CD14-positive monocyte (primary cell): ENCODE results near the gene SAT2. TPM values are rescaled to one million over a fixed set of nuclear protein-coding genes. Genes with fewer than 3 reads are reported as not detected.
A peak's percentile ranks its signal among the peaks of the same experiment; 100 is the strongest.

Experiments used
- DNase-seq, 3 donors: peaks; one replicate each; pipeline ENCODE4 v3.0.0-alpha.2; 2011 to 2022
- H2AFZ ChIP-seq: 2 replicates; pipeline ENCODE4 v1.6.0; 2012; ENCODE audit warnings: mild to moderate bottlenecking, low read depth, low read length, inconsistent platforms; ENCODE audit not compliant: insufficient read depth, poor library complexity, severe bottlenecking
- H3K27ac ChIP-seq, 2 donors: 1 replicate in 1 of 2; 2 replicates in 1 of 2; pipeline ENCODE4 v1.5.1; 2012 to 2013; ENCODE audit warnings: low read length in 2 of 2, control low read depth in 1 of 2, inconsistent platforms in 1 of 2, low read depth in 1 of 2, mild to moderate bottlenecking in 1 of 2
- H3K27me3 ChIP-seq, 2 donors: one replicate each; pipeline versions ENCODE4 v1.6.0 to v1.6.1; 2011 to 2013; ENCODE audit warnings: low read length in 2 of 2; ENCODE audit not compliant: control insufficient read depth in 2 of 2, insufficient read depth in 2 of 2
- H3K36me3 ChIP-seq, 2 donors: replicated peaks in 1 of 2; 1 replicate in 1 of 2; 2 replicates in 1 of 2; pipeline versions ENCODE4 v1.5.1 to v1.6.1; 2012 to 2013; ENCODE audit warnings: low read length in 2 of 2, control low read depth in 1 of 2, inconsistent platforms in 1 of 2, mild to moderate bottlenecking in 1 of 2; ENCODE audit not compliant: insufficient read depth in 2 of 2, control insufficient read depth in 1 of 2
- H3K4me1 ChIP-seq, 2 donors: 1 replicate in 1 of 2; 2 replicates in 1 of 2; pipeline versions ENCODE4 v1.5.1 to v1.6.1; 2012 to 2013; ENCODE audit warnings: low read length in 2 of 2, control low read depth in 1 of 2, inconsistent platforms in 1 of 2, mild to moderate bottlenecking in 1 of 2, moderate library complexity in 1 of 2; ENCODE audit not compliant: insufficient read depth in 2 of 2, control insufficient read depth in 1 of 2
- H3K4me2 ChIP-seq: replicated peaks from 2 replicates; pipeline ENCODE3; 2012; ENCODE audit warnings: low read length, moderate library complexity, mild to moderate bottlenecking; ENCODE audit not compliant: poor library complexity, severe bottlenecking; ENCODE audit errors: extremely low read depth
- H3K4me3 ChIP-seq, 3 experiments: fragments of 200-600 bp in 1 of 3; sonication (generic) in 1 of 3; replicated peaks in 1 of 3; 1 replicate in 2 of 3; 2 replicates in 1 of 3; pipeline ENCODE4 v1.5.1; 2011 to 2013; ENCODE audit warnings: low read length in 3 of 3, mild to moderate bottlenecking in 3 of 3, control low read depth in 2 of 3, low read depth in 2 of 3, inconsistent platforms in 1 of 3, moderate library complexity in 1 of 3
- H3K79me2 ChIP-seq: 2 replicates; pipeline ENCODE4 v1.6.0; 2012; ENCODE audit warnings: mild to moderate bottlenecking, control low read depth, inconsistent platforms, low read length, moderate library complexity; ENCODE audit not compliant: insufficient read depth
- H3K9ac ChIP-seq: 2 replicates; pipeline ENCODE4 v1.6.0; 2017; ENCODE audit warnings: low read length, mild to moderate bottlenecking; ENCODE audit not compliant: insufficient read depth, poor library complexity, severe bottlenecking
- H3K9me3 ChIP-seq, 2 donors: replicated peaks in 1 of 2; 1 replicate in 1 of 2; 2 replicates in 1 of 2; pipeline versions ENCODE4 v1.5.1 to v1.6.1; 2012 to 2013; ENCODE audit warnings: low read length in 2 of 2, control low read depth in 1 of 2; ENCODE audit not compliant: control insufficient read depth in 1 of 2, insufficient read depth in 1 of 2
- H4K20me1 ChIP-seq: 2 replicates; pipeline ENCODE4 v1.6.0; 2012; ENCODE audit warnings: mild to moderate bottlenecking, low read length, control low read depth, moderate library complexity; ENCODE audit not compliant: insufficient read depth
- H3K27ac Mint-ChIP-seq, 7 donors: one replicate each; pipeline ENCODE4 v1.8.0; 2020; ENCODE audit warnings: mild to moderate bottlenecking in 7 of 7, mixed read lengths in 7 of 7, moderate library complexity in 6 of 7, inconsistent platforms in 2 of 7
- H3K27me3 Mint-ChIP-seq, 3 donors: one replicate each; pipeline ENCODE4 v1.8.0; 2021 to 2022; ENCODE audit warnings: low read depth in 3 of 3, mild to moderate bottlenecking in 3 of 3, mixed read lengths in 3 of 3, moderate library complexity in 3 of 3, inconsistent platforms in 1 of 3
- H3K36me3 Mint-ChIP-seq, 2 donors: one replicate each; pipeline ENCODE4 v1.8.0; 2020; ENCODE audit warnings: mixed read lengths in 2 of 2, inconsistent platforms in 1 of 2, mild to moderate bottlenecking in 1 of 2
- H3K4me1 Mint-ChIP-seq: one replicate; pipeline ENCODE4 v1.8.0; 2020; ENCODE audit warnings: mild to moderate bottlenecking, mixed read lengths
- H3K4me3 Mint-ChIP-seq, 2 donors: one replicate each; pipeline ENCODE4 v1.8.0; 2020; ENCODE audit warnings: mild to moderate bottlenecking in 2 of 2, mixed read lengths in 2 of 2, moderate library complexity in 1 of 2
- H3K9me3 Mint-ChIP-seq, 7 donors: one replicate each; pipeline ENCODE4 v1.8.0; 2020 to 2022; ENCODE audit warnings: mixed read lengths in 7 of 7, mild to moderate bottlenecking in 6 of 7, moderate library complexity in 6 of 7, inconsistent platforms in 2 of 7
- WGBS: methylation state at CpG from one replicate; pipeline ENCODE4 v1.1.5; 2013; ENCODE audit warnings: missing lambda C conversion rate; ENCODE audit not compliant: insufficient coverage; 5-methylcytosine and 5-hydroxymethylcytosine counted together
- intact Hi-C, 2 donors: fragments of 100-400 bp; cut with micrococcal nuclease; formaldehyde crosslinking; loops; one replicate each; pipeline versions ENCODE4 v1.15.0 to v1.15.1; 2023
- polyA plus RNA-seq, 3 donors: library from polyadenylated mRNA; depleted of rRNA in 1 of 3; unstranded in 2 of 3; stranded (reverse) in 1 of 3; fragments of 300-500 nt in 2 of 3; fragments of >200 nt in 1 of 3; fragmentation: Illumina TruSeq in 2 of 3; gene quantifications; 1 replicate in 2 of 3; 2 replicates in 1 of 3; pipeline ENCODE4 v1.2.3, GENCODE V29; 2012 to 2021
- TF ChIP-seq, protein P1 (sequence below): fragments of 200-600 bp; IDR thresholded peaks from one replicate; pipeline ENCODE4 v1.8.0; 2022; ENCODE audit warnings: antibody characterized with exemption, mild to moderate bottlenecking

Gene SAT2
- polyA plus RNA-seq, 3 donors = 83.4 to 155 (median 89.8) TPM

DNA sequence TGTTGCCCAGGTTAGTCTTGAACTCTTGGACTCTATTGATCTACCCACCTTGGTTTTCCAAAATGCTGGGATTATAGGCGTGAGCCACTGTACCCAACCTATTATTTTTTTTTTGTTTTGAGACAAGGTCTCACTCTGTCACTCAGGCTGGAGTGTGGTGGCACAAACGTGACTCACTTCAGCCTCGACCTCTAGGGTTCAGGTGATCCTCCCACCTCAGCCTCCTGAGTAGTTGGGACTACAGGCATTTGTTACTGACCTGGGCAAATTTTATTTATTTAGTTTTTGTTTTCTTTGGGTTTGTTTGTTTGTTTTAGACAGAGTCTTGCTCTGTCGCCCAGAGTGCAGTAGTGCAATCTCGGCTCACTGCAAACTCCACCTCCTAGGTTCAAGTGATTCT, 4.0 kb downstream of the SAT2 start:
- H3K4me3 Mint-ChIP-seq = no peak overlapping the region
- peaks cover 19 to 22% of the 10 kb centered on the region in 2 donors for H3K4me1 ChIP-seq
- peaks cover 15% of the 10 kb centered on the region for H3K4me1 Mint-ChIP-seq
- H3K4me3 ChIP-seq = no peak overlapping the region
- peaks cover 13% of the 10 kb centered on the region for H3K79me2 ChIP-seq
- H3K27me3 ChIP-seq = no peaks in the 10 kb centered on the region
- H3K27ac ChIP-seq = no peak overlapping the region
- no peak for DNase-seq
- no peaks in the 10 kb centered on the region for H4K20me1 ChIP-seq
- H3K27me3 Mint-ChIP-seq = peaks cover 0 to 2% (median 0%) of the 10 kb centered on the region in 3 donors
- peaks cover 3 to 14% of the 10 kb centered on the region in 2 donors for H3K36me3 Mint-ChIP-seq
- H3K9me3 ChIP-seq = no peaks in the 10 kb centered on the region
- H3K36me3 ChIP-seq = no peaks in the 10 kb centered on the region
- WGBS = no CpG with 5 or more reads among the region's 5 CpGs
- peak overlapping the region in 1 of 7 donors; percentile 57 for H3K27ac Mint-ChIP-seq
- TF ChIP-seq, protein P1, sequence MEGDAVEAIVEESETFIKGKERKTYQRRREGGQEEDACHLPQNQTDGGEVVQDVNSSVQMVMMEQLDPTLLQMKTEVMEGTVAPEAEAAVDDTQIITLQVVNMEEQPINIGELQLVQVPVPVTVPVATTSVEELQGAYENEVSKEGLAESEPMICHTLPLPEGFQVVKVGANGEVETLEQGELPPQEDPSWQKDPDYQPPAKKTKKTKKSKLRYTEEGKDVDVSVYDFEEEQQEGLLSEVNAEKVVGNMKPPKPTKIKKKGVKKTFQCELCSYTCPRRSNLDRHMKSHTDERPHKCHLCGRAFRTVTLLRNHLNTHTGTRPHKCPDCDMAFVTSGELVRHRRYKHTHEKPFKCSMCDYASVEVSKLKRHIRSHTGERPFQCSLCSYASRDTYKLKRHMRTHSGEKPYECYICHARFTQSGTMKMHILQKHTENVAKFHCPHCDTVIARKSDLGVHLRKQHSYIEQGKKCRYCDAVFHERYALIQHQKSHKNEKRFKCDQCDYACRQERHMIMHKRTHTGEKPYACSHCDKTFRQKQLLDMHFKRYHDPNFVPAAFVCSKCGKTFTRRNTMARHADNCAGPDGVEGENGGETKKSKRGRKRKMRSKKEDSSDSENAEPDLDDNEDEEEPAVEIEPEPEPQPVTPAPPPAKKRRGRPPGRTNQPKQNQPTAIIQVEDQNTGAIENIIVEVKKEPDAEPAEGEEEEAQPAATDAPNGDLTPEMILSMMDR = no peak
- no peak overlapping the region for H3K4me2 ChIP-seq
- no peaks in the 10 kb centered on the region for H3K9me3 Mint-ChIP-seq
- H3K9ac ChIP-seq = no peak overlapping the region
- H2AFZ ChIP-seq = no peak overlapping the region
- intact Hi-C loops = no loop called here

DNA sequence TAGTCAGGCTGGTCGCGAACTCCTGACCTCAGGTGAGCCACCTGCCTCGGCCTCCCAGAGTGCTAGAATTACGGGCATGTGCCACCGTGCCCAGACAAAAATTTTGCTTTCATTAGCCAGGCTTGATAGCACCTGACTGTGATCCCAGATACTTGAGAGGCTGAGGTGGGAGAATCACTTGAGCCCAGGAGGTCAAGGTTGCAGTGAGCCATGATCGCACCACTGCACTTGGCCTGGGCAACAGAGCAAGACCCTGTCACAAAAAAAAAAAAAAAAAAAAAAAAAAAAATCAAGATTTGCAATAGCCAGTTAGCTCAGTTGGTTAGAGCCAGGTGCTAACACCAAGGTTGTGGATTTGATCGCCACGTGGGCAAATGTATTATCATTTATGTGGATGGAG, 6.8 kb downstream of the SAT2 start:
- intact Hi-C loops = no loop called here
- peaks cover 3 to 10% of the 10 kb centered on the region in 2 donors for H3K36me3 Mint-ChIP-seq
- 100% methylated on average over 5 of the region's 8 CpGs for WGBS

More for the DNA sequence above, 6.8 kb downstream of the SAT2 start:
- no peak overlapping the region for H2AFZ ChIP-seq
- no peaks in the 10 kb centered on the region for H3K27me3 ChIP-seq
- Mint-ChIP-seq H3K27ac (no peak overlapping the region), H3K9me3 (no peaks in the 10 kb centered on the region), H3K4me3 (no peak overlapping the region), H3K27me3 (peaks cover 0 to 5% (median 1%) of the 10 kb centered on the region in 3 donors), H3K4me1 (peaks cover 3% of the 10 kb centered on the region)
- H3K79me2 ChIP-seq = no peaks in the 10 kb centered on the region
- H4K20me1 ChIP-seq = no peaks in the 10 kb centered on the region
- H3K4me3 ChIP-seq = no peak overlapping the region
- peaks cover 4 to 7% of the 10 kb centered on the region in 2 donors for H3K4me1 ChIP-seq
- TF ChIP-seq, protein P1 = no peak
- no peak overlapping the region for H3K4me2 ChIP-seq
- DNase-seq = no peak
- H3K9me3 ChIP-seq = no peaks in the 10 kb centered on the region
- no peaks in the 10 kb centered on the region for H3K36me3 ChIP-seq
- no peak overlapping the region for H3K9ac ChIP-seq
- no peak overlapping the region for H3K27ac ChIP-seq
